HepG2 (cell line): ENCODE measurements around the gene TENT4B.

Experiments
- JUNB ChIP-seq: sonication (generic); formaldehyde crosslinking; IDR thresholded peaks from 2 replicates; pipeline ENCODE4 v1.8.0; 2022; ENCODE audit warnings: missing genetic modification reagents, mild to moderate bottlenecking, borderline replicate concordance
- POLR2AphosphoS2 ChIP-seq: IDR thresholded peaks from 2 replicates; pipeline ENCODE4 v1.6.1; 2011; ENCODE audit warnings: low read depth, low read length, improper control_type of control experiment
- POLR2AphosphoS5 ChIP-seq: IDR thresholded peaks from 2 replicates; pipeline ENCODE4 v1.6.1; 2012; ENCODE audit warnings: low read depth, low read length
- RERE ChIP-seq: IDR thresholded peaks from 2 replicates; pipeline ENCODE4 v1.6.1; 2016; ENCODE audit warnings: low read depth, missing genetic modification reagents, missing compliant biosample characterization
- RFX5 ChIP-seq: IDR thresholded peaks from 2 replicates; pipeline ENCODE4 v1.6.1; 2011; ENCODE audit warnings: low read depth, low read length, improper control_type of control experiment
- ZBTB46 ChIP-seq: sonication (generic); formaldehyde crosslinking; IDR thresholded peaks from 2 replicates; pipeline ENCODE4 v1.4.0; 2020; ENCODE audit warnings: mild to moderate bottlenecking, missing genetic modification reagents, borderline replicate concordance
- ZNF180 ChIP-seq: sonication (generic); formaldehyde crosslinking; IDR thresholded peaks from 2 replicates; pipeline ENCODE4 v1.4.0; 2020; ENCODE audit warnings: low read depth, missing genetic modification reagents, borderline replicate concordance

GRCh38 chr16:50234771-50235556, 81.9 kb downstream of the TENT4B start:
- TF ChIP-seq RFX5 (no peak), RERE (CRISPR knock-in tag) (no peak), JUNB (CRISPR knock-in tag) (no peak), POLR2AphosphoS5 (no peak), ZNF180 (no peak), POLR2AphosphoS2 (no peak), ZBTB46 (no peak)
